HTERT RPE-1 (cell line): ENCODE data around the gene HPS4.
"Not testable (repeated sequence)": the region's sequence is repeated elsewhere in the genome, so short reads cannot be mapped to it uniquely, and the experiment has no call there.

Experiments used
- in situ Hi-C: fragments of 300-500 bp; cut with MboI; formaldehyde crosslinking; loops from 4 replicates; pipeline ENCODE4 v1.14.3; 2020; ENCODE audit warnings: low sequenced_read_pairs

Gene HPS4

GRCh38 chr22:26416670-26417276, 66.8 kb downstream of the HPS4 start:
- in situ Hi-C loops, result no loop called here

- in situ Hi-C loops, result no loop called here
These were observed 67.3 kb downstream of the HPS4 start for GRCh38 chr22:26416256-26416655.

- in situ Hi-C loops, result no loop called here
These were observed 69.2 kb downstream of the HPS4 start for GRCh38 chr22:26414347-26414746.

- in situ Hi-C loops, result no loop called here
These were observed 73.2 kb downstream of the HPS4 start for GRCh38 chr22:26410386-26410785.

GRCh38 chr22:26409719-26410335, 73.8 kb downstream of the HPS4 start:
- in situ Hi-C loops, result no loop called here

- in situ Hi-C loops, result not testable (repeated sequence)
These were observed 74.9 kb downstream of the HPS4 start for GRCh38 chr22:26408562-26409220.

DNA sequence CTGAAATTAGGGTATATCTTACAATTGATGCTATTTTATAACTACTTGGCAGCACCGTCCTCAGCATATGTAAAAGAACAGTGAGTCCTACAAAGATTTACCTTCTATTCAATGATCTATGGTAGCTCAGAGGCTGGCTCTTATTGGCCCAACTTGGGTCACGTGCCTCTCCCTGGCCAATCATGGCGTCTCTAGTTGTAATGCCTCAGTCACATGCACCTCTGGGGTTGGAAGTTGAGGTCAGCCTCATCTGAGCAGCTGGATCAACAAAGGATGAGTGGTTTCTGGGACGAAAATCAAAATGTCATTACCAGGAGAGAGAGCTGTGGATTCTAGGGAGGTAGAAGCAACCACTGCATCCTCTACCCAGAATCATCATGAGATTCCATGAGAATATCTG, 77.5 kb downstream of the HPS4 start:
- in situ Hi-C loops, result no loop called here

GRCh38 chr22:26404851-26405421, 78.6 kb downstream of the HPS4 start:
- in situ Hi-C loops, result no loop called here

DNA sequence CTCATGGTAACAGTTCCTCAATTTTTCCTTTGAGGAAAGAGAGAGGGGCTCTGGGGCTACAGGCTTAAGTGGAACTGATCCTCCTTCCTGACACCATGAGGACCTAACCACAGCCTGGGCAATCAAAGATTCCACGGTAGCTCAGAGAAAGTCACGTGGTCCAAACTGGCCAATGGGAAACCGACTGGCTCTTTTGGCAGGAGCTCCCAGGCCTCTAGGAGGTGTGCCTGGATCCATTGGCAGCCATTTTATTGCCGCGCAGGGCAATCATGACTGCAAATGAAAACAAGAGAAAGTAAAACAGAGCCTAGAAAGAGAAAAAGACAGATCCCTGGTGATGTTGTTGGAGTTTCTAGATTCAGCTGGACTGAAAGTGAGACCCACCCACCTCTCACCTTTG, 81.9 kb downstream of the HPS4 start:
- in situ Hi-C loops, result no loop called here
